Hepatocyte (in vitro differentiated cells): Measurements from ENCODE around the gene UBE2E2. TPM values are rescaled to one million over a fixed set of nuclear protein-coding genes. Genes with fewer than 3 reads are reported as not detected.

ENCODE experiments used
- DNase-seq: peaks from one replicate; pipeline ENCODE4 v3.0.0-alpha.2; 2016; ENCODE audit warnings: low spot score
- H2AFZ ChIP-seq: fragments of 200-600 bp; sonication (generic); 2 replicates; pipeline ENCODE4 v1.6.0; 2016; ENCODE audit warnings: antibody characterized with exemption, mild to moderate bottlenecking
- H3K27ac ChIP-seq: fragments of 200-600 bp; sonication (generic); 2 replicates; pipeline ENCODE4 v1.5.1; 2016; ENCODE audit warnings: mild to moderate bottlenecking
- H3K27me3 ChIP-seq: fragments of 200-600 bp; sonication (generic); 2 replicates; pipeline ENCODE4 v1.6.1; 2016
- H3K36me3 ChIP-seq: fragments of 200-600 bp; sonication (generic); replicated peaks from 2 replicates; pipeline ENCODE4 v1.5.1; 2016; ENCODE audit warnings: low read depth; ENCODE audit not compliant: insufficient read depth
- H3K4me1 ChIP-seq: fragments of 200-600 bp; sonication (generic); 2 replicates; pipeline ENCODE4 v1.5.1; 2016; ENCODE audit warnings: mild to moderate bottlenecking, moderate library complexity; ENCODE audit not compliant: insufficient read depth
- H3K4me2 ChIP-seq: fragments of 200-600 bp; sonication (generic); 2 replicates; pipeline ENCODE4 v1.6.0; 2016
- H3K4me3 ChIP-seq: fragments of 200-600 bp; sonication (generic); 2 replicates; pipeline ENCODE4 v1.5.1; 2016; ENCODE audit warnings: mild to moderate bottlenecking
- H3K79me2 ChIP-seq: fragments of 200-600 bp; sonication (generic); 2 replicates; pipeline ENCODE4 v1.6.0; 2017; ENCODE audit warnings: mild to moderate bottlenecking
- H3K9me2 ChIP-seq: fragments of 200-600 bp; sonication (generic); replicated peaks from 2 replicates; pipeline ENCODE4 v1.6.0; 2017; ENCODE audit warnings: mild to moderate bottlenecking; ENCODE audit not compliant: insufficient read depth
- H3K9me3 ChIP-seq: fragments of 200-600 bp; sonication (generic); 2 replicates; pipeline ENCODE4 v1.5.1; 2016; ENCODE audit warnings: low read depth, mild to moderate bottlenecking
- H4K20me1 ChIP-seq: fragments of 200-600 bp; sonication (generic); 2 replicates; pipeline ENCODE4 v1.6.0; 2016; ENCODE audit warnings: mild to moderate bottlenecking; ENCODE audit not compliant: insufficient read depth, poor library complexity, severe bottlenecking
- CTCF ChIP-seq: fragments of 200-600 bp; sonication (generic); IDR thresholded peaks from 2 replicates; pipeline ENCODE4 v1.5.1; 2016; ENCODE audit warnings: antibody characterized with exemption, mild to moderate bottlenecking; ENCODE audit not compliant: poor library complexity
- EZH2 ChIP-seq: fragments of 200-600 bp; sonication (generic); IDR thresholded peaks from 2 replicates; pipeline ENCODE4 v1.6.1; 2016; ENCODE audit warnings: antibody characterized with exemption, mild to moderate bottlenecking, borderline replicate concordance
- EZH2phosphoT487 ChIP-seq: fragments of 200-600 bp; sonication (generic); IDR thresholded peaks from one replicate; pipeline ENCODE4 v1.6.1; 2018; ENCODE audit warnings: antibody characterized with exemption, mild to moderate bottlenecking, low read depth, moderate library complexity; ENCODE audit not compliant: unreplicated experiment, severe bottlenecking
- WGBS: methylation state at CpG from one replicate; pipeline ENCODE4 v1.1.6; 2016; ENCODE audit warnings: low lambda C conversion rate; ENCODE audit errors: missing lambda C conversion rate; 5-methylcytosine and 5-hydroxymethylcytosine counted together
- polyA plus RNA-seq: library from polyadenylated mRNA; unstranded; fragments of >200 nt; fragmentation: Nextera tagmentation; extraction: Ambion mirVana; gene quantifications from 2 replicates; pipeline ENCODE4 v1.2.1, GENCODE V29; 2016
- total RNA-seq: library from RNA; depleted of rRNA; stranded (reverse); fragments of >200 nt; gene quantifications from 2 replicates; pipeline ENCODE4 v1.2.3, GENCODE V29; 2014

Gene UBE2E2
- total and polyA plus RNA-seq, 2 experiments from 2014 or later: 51.1 to 90.6 TPM

- no peak for TF ChIP-seq EZH2phosphoT487
- no peak for TF ChIP-seq EZH2
- TF ChIP-seq CTCF: no peak
- H3K27ac ChIP-seq: no peak overlapping the region
- H3K9me2 ChIP-seq: no peaks in the 10 kb centered on the region
- 68% methylated on average over 5 of the region's 5 CpGs for WGBS
- no peak for DNase-seq
- no peak overlapping the region for H2AFZ ChIP-seq
- no peaks in the 10 kb centered on the region for H3K9me3 ChIP-seq
- peaks cover 66% of the 10 kb centered on the region for H3K79me2 ChIP-seq
- no peaks in the 10 kb centered on the region for H3K27me3 ChIP-seq
- no peaks in the 10 kb centered on the region for H3K4me1 ChIP-seq
- no peaks in the 10 kb centered on the region for H4K20me1 ChIP-seq
- no peaks in the 10 kb centered on the region for H3K36me3 ChIP-seq
- H3K4me3 ChIP-seq: no peak overlapping the region
- no peak overlapping the region for H3K4me2 ChIP-seq
Measured at GRCh38 chr3:23217872-23218554, 14.9 kb downstream of the UBE2E2 start.

- Histone ChIP-seq H3K79me2 (peaks cover 68% of the 10 kb centered on the region), H3K9me3 (no peaks in the 10 kb centered on the region), H2AFZ (no peak overlapping the region), H3K4me1 (no peaks in the 10 kb centered on the region), H3K27ac (no peak overlapping the region), H3K4me3 (no peak overlapping the region), H4K20me1 (no peaks in the 10 kb centered on the region), H3K4me2 (no peak overlapping the region), H3K9me2 (no peaks in the 10 kb centered on the region), H3K27me3 (no peaks in the 10 kb centered on the region), H3K36me3 (no peaks in the 10 kb centered on the region)
- TF ChIP-seq CTCF (no peak), EZH2 (no peak), EZH2phosphoT487 (no peak)
- WGBS: 35% methylated on average over 2 of the region's 2 CpGs
- DNase-seq: no peak
Measured at GRCh38 chr3:23219117-23219516, 16.0 kb downstream of the UBE2E2 start.

GRCh38 chr3:23219552-23219951 lies 16.4 kb downstream of the UBE2E2 start:
- Histone ChIP-seq H4K20me1 (no peaks in the 10 kb centered on the region), H3K4me3 (no peak overlapping the region), H3K4me2 (no peak overlapping the region), H3K36me3 (no peaks in the 10 kb centered on the region), H3K4me1 (no peaks in the 10 kb centered on the region), H3K27me3 (no peaks in the 10 kb centered on the region), H3K79me2 (peaks cover 72% of the 10 kb centered on the region), H2AFZ (no peak overlapping the region), H3K27ac (no peak overlapping the region), H3K9me2 (no peaks in the 10 kb centered on the region), H3K9me3 (no peaks in the 10 kb centered on the region)
- no peak for DNase-seq
- 61% methylated on average over 2 of the region's 2 CpGs for WGBS
- no peak for TF ChIP-seq EZH2
- TF ChIP-seq EZH2phosphoT487: no peak
- no peak for TF ChIP-seq CTCF

GRCh38 chr3:23221136-23221535 lies 18.0 kb downstream of the UBE2E2 start:
- no peak overlapping the region for H3K27ac ChIP-seq
- H3K36me3 ChIP-seq: no peaks in the 10 kb centered on the region
- no peaks in the 10 kb centered on the region for H3K4me1 ChIP-seq
- H3K79me2 ChIP-seq: peaks cover 77% of the 10 kb centered on the region
- H3K27me3 ChIP-seq: no peaks in the 10 kb centered on the region
- no peaks in the 10 kb centered on the region for H3K9me2 ChIP-seq
- no peak for TF ChIP-seq EZH2phosphoT487
- TF ChIP-seq CTCF: no peak
- TF ChIP-seq EZH2: no peak
- DNase-seq: no peak
- no peaks in the 10 kb centered on the region for H4K20me1 ChIP-seq
- 91% methylated on average over 3 of the region's 3 CpGs for WGBS
- H3K9me3 ChIP-seq: no peaks in the 10 kb centered on the region
- H3K4me3 ChIP-seq: no peak overlapping the region
- no peak overlapping the region for H3K4me2 ChIP-seq
- no peak overlapping the region for H2AFZ ChIP-seq
